Breast epithelium (tissue), 4 donors: Measurements from ENCODE around the gene EP400. TPM values are rescaled to one million over a fixed set of nuclear protein-coding genes. Genes with fewer than 3 reads are reported as not detected.

Source experiments
- DNase-seq, 2 donors: peaks; one replicate each; pipeline ENCODE4 v3.0.0-alpha.2; 2019; ENCODE audit warnings: low spot score in 2 of 2
- H3K27ac ChIP-seq, 2 donors: fragments of 200-600 bp; sonication (generic) in 1 of 2; one replicate each; pipeline ENCODE4 v1.5.1; 2016 to 2019; ENCODE audit warnings: mild to moderate bottlenecking in 1 of 2
- H3K27me3 ChIP-seq, 2 donors: fragments of 200-600 bp; sonication (generic) in 1 of 2; one replicate each; pipeline versions ENCODE4 v1.5.1 to v1.6.0; 2017 to 2019; ENCODE audit warnings: control low read depth in 1 of 2, mild to moderate bottlenecking in 1 of 2
- H3K36me3 ChIP-seq: fragments of 200-600 bp; one replicate; pipeline ENCODE4 v1.5.1; 2019
- H3K4me1 ChIP-seq, 2 donors: fragments of 200-600 bp; sonication (generic); one replicate each; pipeline ENCODE4 v1.5.1; 2016 to 2019; ENCODE audit warnings: control low read depth in 1 of 2
- H3K4me3 ChIP-seq, 3 donors: fragments of 200-600 bp; sonication (generic); 1 replicate in 2 of 3; 2 replicates in 1 of 3; pipeline ENCODE4 v1.5.1; 2016 to 2019; ENCODE audit warnings: mild to moderate bottlenecking in 3 of 3, moderate library complexity in 2 of 3
- H3K9me3 ChIP-seq, 2 donors: fragments of 200-600 bp; sonication (generic) in 1 of 2; one replicate each; pipeline ENCODE4 v1.5.1; 2016 to 2019; ENCODE audit warnings: control low read depth in 1 of 2
- CTCF ChIP-seq, 3 donors: fragments of 450-650 bp; IDR thresholded peaks; one replicate each; pipeline ENCODE4 v1.5.1; 2016 to 2017; ENCODE audit warnings: antibody characterized with exemption in 3 of 3, mild to moderate bottlenecking in 3 of 3, moderate library complexity in 3 of 3
- POLR2A ChIP-seq: fragments of 450-650 bp; IDR thresholded peaks from one replicate; pipeline ENCODE4 v1.6.1; 2016; ENCODE audit warnings: antibody characterized with exemption, mild to moderate bottlenecking, moderate library complexity
- POLR2AphosphoS5 ChIP-seq, 3 donors: sonication (generic); formaldehyde crosslinking; IDR thresholded peaks; one replicate each; pipeline ENCODE4 v1.6.1; 2017; ENCODE audit warnings: antibody characterized with exemption in 3 of 3
- intact Hi-C: fragments of 100-400 bp; cut with DNase I; formaldehyde crosslinking; loops from one replicate; pipeline ENCODE4 v1.15.1; 2023; ENCODE audit warnings: low total_unique reads
- total RNA-seq, 3 donors: library from RNA; depleted of rRNA; stranded (reverse); fragments of >200 nt; gene quantifications; one replicate each; pipeline ENCODE4 v1.1.0, GENCODE V29; 2016

Gene EP400
- total RNA-seq, 3 donors from 2014 or later: 20.3 to 27.2 (median 24.4) TPM

GRCh38 chr12:132024758-132025157 lies 75.0 kb downstream of the EP400 start:
- TF ChIP-seq POLR2AphosphoS5 (IDR thresholded peaks at IDR 0.05) (no peak), POLR2A (no peak), CTCF (IDR thresholded peaks at IDR 0.05) (no peak)
- Histone ChIP-seq H3K4me3 (no peak overlapping the region), H3K9me3 (no peaks in the 10 kb centered on the region), H3K4me1 (no peaks in the 10 kb centered on the region), H3K36me3 (peaks cover 22% of the 10 kb centered on the region), H3K27me3 (no peaks in the 10 kb centered on the region), H3K27ac (no peak overlapping the region)
- intact Hi-C loops: no loop called here
- no peak for DNase-seq

- no peak for TF ChIP-seq POLR2AphosphoS5 (IDR thresholded peaks at IDR 0.05)
- no peak for TF ChIP-seq CTCF (IDR thresholded peaks at IDR 0.05)
- TF ChIP-seq POLR2A: no peak
- Histone ChIP-seq H3K27me3 (no peaks in the 10 kb centered on the region), H3K27ac (no peak overlapping the region), H3K4me3 (no peak overlapping the region), H3K4me1 (no peaks in the 10 kb centered on the region), H3K36me3 (peaks cover 22% of the 10 kb centered on the region), H3K9me3 (no peaks in the 10 kb centered on the region)
- intact Hi-C loops: no loop called here
- DNase-seq: no peak
Measured at GRCh38 chr12:132025526-132025925, 75.8 kb downstream of the EP400 start.

- no peaks in the 10 kb centered on the region for H3K4me1 ChIP-seq
- TF ChIP-seq POLR2A (no peak), POLR2AphosphoS5 (IDR thresholded peaks at IDR 0.05) (no peak), CTCF (IDR thresholded peaks at IDR 0.05) (no peak)
- intact Hi-C loops: no loop called here
- peaks cover 17% of the 10 kb centered on the region for H3K36me3 ChIP-seq
- no peak overlapping the region for H3K4me3 ChIP-seq
- H3K27ac ChIP-seq: no peak overlapping the region
- H3K27me3 ChIP-seq: no peaks in the 10 kb centered on the region
- no peaks in the 10 kb centered on the region for H3K9me3 ChIP-seq
- no peak for DNase-seq
Measured at GRCh38 chr12:132026061-132026795, 76.5 kb downstream of the EP400 start.

GRCh38 chr12:132026796-132027500 lies 77.2 kb downstream of the EP400 start:
- intact Hi-C loops: no loop called here

More at GRCh38 chr12:132026796-132027500, 77.2 kb downstream of the EP400 start:
- H3K27me3 ChIP-seq: no peaks in the 10 kb centered on the region
- peaks cover 14% of the 10 kb centered on the region for H3K36me3 ChIP-seq
- no peak overlapping the region for H3K27ac ChIP-seq
- H3K4me3 ChIP-seq: no peak overlapping the region
- no peak for DNase-seq
- no peaks in the 10 kb centered on the region for H3K9me3 ChIP-seq
- no peaks in the 10 kb centered on the region for H3K4me1 ChIP-seq
- TF ChIP-seq POLR2A (no peak), POLR2AphosphoS5 (IDR thresholded peaks at IDR 0.05) (no peak), CTCF (IDR thresholded peaks at IDR 0.05) (no peak)
